SK-N-SH (cell line): ENCODE data around the gene PBX1. TPM values are rescaled to one million over a fixed set of nuclear protein-coding genes. Genes with fewer than 3 reads are reported as not detected.

ENCODE experiments used
- CTCF ChIA-PET: fragments of 300-600, 350-600 bp; formaldehyde crosslinking; extraction: SDS; loops from one replicate; lab custom pipeline; 2021; lab: Yijun Ruan, JAX
- POLR2A ChIA-PET: fragments of 350-600 bp; sonication (Branson Sonifier 250); formaldehyde crosslinking; extraction: SDS; loops from one replicate; lab custom pipeline; 2020; ENCODE audit warnings: antibody characterized with exemption, inconsistent platforms; lab: Yijun Ruan, JAX
- DNase-seq: peaks from one replicate; pipeline ENCODE4 v3.0.0; 2012
- H2AFZ ChIP-seq: fragments of 200-600 bp; sonication (generic); 2 replicates; pipeline ENCODE4 v1.8.1; 2016; ENCODE audit warnings: antibody characterized with exemption, mild to moderate bottlenecking, low read depth
- H3F3A ChIP-seq: fragments of 200-600 bp; sonication (generic); replicated peaks from 2 replicates; pipeline ENCODE3; 2016; ENCODE audit warnings: antibody characterized with exemption, mild to moderate bottlenecking; ENCODE audit not compliant: insufficient read depth
- H3K27ac ChIP-seq, 2 experiments: fragments of 200-500 bp in 1 of 2; fragments of 200-600 bp in 1 of 2; sonication (Bioruptor generic) in 1 of 2; sonication (generic), shearing (Covaris generic) in 1 of 2; 2 replicates each; pipeline versions ENCODE4 v1.5.1 to v1.6.1; 2014 to 2016; ENCODE audit warnings: low read depth in 2 of 2, inconsistent platforms in 1 of 2, low read length in 1 of 2, mild to moderate bottlenecking in 1 of 2, mixed read lengths in 1 of 2
- H3K27me3 ChIP-seq: fragments of 200-600 bp; sonication (generic), shearing (Covaris generic); 2 replicates; pipeline ENCODE4 v1.6.1; 2016; ENCODE audit warnings: mixed run types; ENCODE audit not compliant: insufficient read depth
- H3K36me3 ChIP-seq, 2 experiments: fragments of 200-500 bp in 1 of 2; fragments of 200-600 bp in 1 of 2; sonication (Bioruptor generic) in 1 of 2; sonication (generic) in 1 of 2; replicated peaks in 1 of 2; 2 replicates each; pipeline versions ENCODE3 to v1.5.1; 2014 to 2016; ENCODE audit warnings: low read length in 1 of 2, mild to moderate bottlenecking in 1 of 2; ENCODE audit not compliant: insufficient read depth in 2 of 2, control insufficient read depth in 1 of 2
- H3K4me1 ChIP-seq, 2 experiments: fragments of 200-500 bp in 1 of 2; fragments of 200-600 bp in 1 of 2; sonication (Bioruptor generic) in 1 of 2; sonication (generic), shearing (Covaris generic) in 1 of 2; 2 replicates each; pipeline versions ENCODE4 v1.5.1 to v1.6.1; 2014 to 2016; ENCODE audit warnings: low read depth in 1 of 2, low read length in 1 of 2, mixed run types in 1 of 2; ENCODE audit not compliant: insufficient read depth in 2 of 2, control insufficient read depth in 1 of 2
- H3K4me2 ChIP-seq: fragments of 200-600 bp; sonication (generic), shearing (Covaris generic); 2 replicates; pipeline ENCODE4 v1.6.1; 2017; ENCODE audit warnings: mixed run types
- H3K4me3 ChIP-seq, 2 experiments: fragments of 200-500 bp in 1 of 2; fragments of 200-600 bp in 1 of 2; sonication (Bioruptor generic) in 1 of 2; sonication (generic), shearing (Covaris generic) in 1 of 2; 2 replicates each; pipeline versions ENCODE4 v1.5.1 to v1.8.1; 2014 to 2016; ENCODE audit warnings: low read depth in 2 of 2, inconsistent platforms in 1 of 2, low read length in 1 of 2, mild to moderate bottlenecking in 1 of 2, mixed read lengths in 1 of 2, moderate library complexity in 1 of 2
- H3K79me2 ChIP-seq: fragments of 200-600 bp; sonication (generic); 2 replicates; pipeline ENCODE4 v1.8.1; 2017; ENCODE audit warnings: mild to moderate bottlenecking; ENCODE audit not compliant: insufficient read depth
- H3K9ac ChIP-seq: fragments of 200-600 bp; sonication (generic); 2 replicates; pipeline ENCODE4 v1.6.1; 2017; ENCODE audit warnings: mixed run types
- H3K9me2 ChIP-seq: fragments of 200-600 bp; sonication (generic); 2 replicates; pipeline ENCODE4 v1.6.1; 2017; ENCODE audit warnings: mixed run types
- H3K9me3 ChIP-seq: fragments of 200-600 bp; sonication (generic); 2 replicates; pipeline ENCODE4 v1.6.1; 2017; ENCODE audit warnings: mixed run types, mild to moderate bottlenecking, moderate library complexity
- H4K20me1 ChIP-seq: fragments of 200-600 bp; sonication (generic); 2 replicates; pipeline ENCODE4 v1.6.1; 2017; ENCODE audit warnings: mild to moderate bottlenecking, mixed run types; ENCODE audit not compliant: insufficient read depth
- ELF1 ChIP-seq: IDR thresholded peaks from 2 replicates; pipeline ENCODE4 v1.4.0; 2012
- EP300 ChIP-seq, 2 experiments: IDR thresholded peaks; 2 replicates each; pipeline versions ENCODE4 v1.4.0 to v1.6.1; 2012; ENCODE audit warnings: borderline replicate concordance in 1 of 2, low read depth in 1 of 2, low read length in 1 of 2
- IRF3 ChIP-seq: fragments of 150-350 bp; IDR thresholded peaks from 2 replicates; pipeline ENCODE4 v1.6.1; 2016; ENCODE audit warnings: mild to moderate bottlenecking, low read depth, low read length
- JUND ChIP-seq: IDR thresholded peaks from 2 replicates; pipeline ENCODE4 v1.4.0; 2012
- POLR2AphosphoS5 ChIP-seq: IDR thresholded peaks from 2 replicates; pipeline ENCODE4 v1.6.1; 2012; ENCODE audit warnings: low read depth, low read length
- RAD21 ChIP-seq: IDR thresholded peaks from 2 replicates; pipeline ENCODE4 v1.6.1; 2012; ENCODE audit warnings: mild to moderate bottlenecking, low read length
- RXRA ChIP-seq: IDR thresholded peaks from 2 replicates; pipeline ENCODE4 v1.4.0; 2012; ENCODE audit warnings: low read depth, mild to moderate bottlenecking, borderline replicate concordance
- ZBTB33 ChIP-seq: IDR thresholded peaks from 2 replicates; pipeline ENCODE4 v1.4.0; 2012; ENCODE audit warnings: low read depth, borderline replicate concordance
- WGBS: methylation state at CpG from one replicate; pipeline ENCODE4 v1.1.6; 2017; ENCODE audit warnings: low lambda C conversion rate; 5-methylcytosine and 5-hydroxymethylcytosine counted together
- polyA plus RNA-seq, 3 experiments: library from polyadenylated mRNA; depleted of rRNA; stranded (reverse); fragments of >200 nt; gene quantifications; 2 replicates each; pipeline ENCODE4 v1.2.3, GENCODE V29; 2012

PBX1 gene
- polyA plus RNA-seq, 1 of the 3 experiments (the other 2 are of a cell fraction) = 27.0 TPM

- TF ChIP-seq IRF3 = no peak
- TF ChIP-seq ZBTB33 = no peak
- no peak for TF ChIP-seq JUND
- TF ChIP-seq EP300 (IDR thresholded peaks at IDR 0.05; ENCODE audit: borderline replicate concordance in 1 of 2, low read depth in 1 of 2, low read length in 1 of 2) = peak in 1 of 2 experiments; percentile 80; a peak in 2 of 4 replicates
- TF ChIP-seq POLR2AphosphoS5 = no peak
- TF ChIP-seq, all 33 proteins: peak for 8
These were observed 216.1 kb downstream of the PBX1 start (continued) for GRCh38 chr1:164774819-164775654.

GRCh38 chr1:164777518-164777917 lies 218.5 kb downstream of the PBX1 start:
- no peak overlapping the region for H2AFZ ChIP-seq
- 77% methylated on average over 2 of the region's 2 CpGs for WGBS
- no peak overlapping the region for H3K4me2 ChIP-seq
- no peaks in the 10 kb centered on the region for H3K36me3 ChIP-seq
- H4K20me1 ChIP-seq = no peaks in the 10 kb centered on the region
- H3F3A ChIP-seq = peaks cover 13% of the 10 kb centered on the region
- POLR2A ChIA-PET = no interaction called here
- no peaks in the 10 kb centered on the region for H3K9me2 ChIP-seq
- no peak for DNase-seq
- H3K9me3 ChIP-seq = no peaks in the 10 kb centered on the region
- TF ChIP-seq RXRA = no peak
- no peak for TF ChIP-seq RAD21
- TF ChIP-seq ZBTB33 = no peak
- TF ChIP-seq IRF3 = no peak
- TF ChIP-seq ELF1 = no peak
- TF ChIP-seq, all 33 proteins: peak for 0
- H3K4me3 ChIP-seq = no peak overlapping the region
- CTCF ChIA-PET = interaction anchor here (1.5 to 4.9 kb wide), 2 partner anchors 10 kb away, joined by 7 to 27 read pairs; no protein-coding TSS in a partner anchor
- no peaks in the 10 kb centered on the region for H3K27me3 ChIP-seq
- no peaks in the 10 kb centered on the region for H3K79me2 ChIP-seq
- peaks cover 31 to 38% of the 10 kb centered on the region in 2 experiments for H3K4me1 ChIP-seq
- H3K9ac ChIP-seq = no peak overlapping the region
- no peak overlapping the region for H3K27ac ChIP-seq
